GM18907 (cell line): ENCODE data around the gene VPS37C.
A peak's percentile ranks its signal among the peaks of the same experiment; 100 is the strongest.
"Not testable (repeated sequence)": the region's sequence is repeated elsewhere in the genome, so short reads cannot be mapped to it uniquely, and the experiment has no call there.

Experiments used
- ATAC-seq: cut with Tn5 transposase; IDR thresholded peaks from one replicate; pipeline ENCODE4 v1.9.1; 2021; ENCODE audit warnings: mild to moderate bottlenecking, moderate library complexity; ENCODE audit not compliant: unreplicated experiment

VPS37C gene

GRCh38 chr11:61161190-61162091 is at the start of gene VPS37C:
Gene VPS37C (minus strand): TSS chr11:61161426. CDS start chr11:61138829, 22,597 bp downstream.
- peak; percentile 81 for ATAC-seq

DNA sequence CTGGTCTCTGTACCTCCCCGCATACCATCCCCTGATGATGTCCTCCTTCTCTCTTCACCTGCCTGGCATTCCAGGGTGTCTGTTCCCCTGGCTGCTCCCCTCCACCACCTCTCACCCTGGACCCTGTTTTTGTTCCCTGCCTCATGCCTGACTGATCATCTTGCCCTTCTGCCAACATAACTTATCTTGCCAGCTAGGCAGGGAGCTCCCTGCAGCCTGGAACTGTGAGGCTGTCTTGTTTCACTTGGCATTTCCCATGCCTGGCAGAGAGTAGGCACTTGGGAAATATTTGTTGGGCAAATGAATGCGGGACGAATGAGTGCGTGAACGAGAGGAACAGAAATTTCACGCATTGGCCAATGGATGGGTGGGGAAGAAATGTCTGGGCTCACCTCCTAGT is 49.4 kb upstream of the VPS37C start:
- ATAC-seq, result not testable (repeated sequence)

- ATAC-seq, result not testable (repeated sequence)
Observed at GRCh38 chr11:61207636-61208310, 46.5 kb upstream of the VPS37C start.

- not testable (repeated sequence) for ATAC-seq
Observed at GRCh38 chr11:61204502-61205059, 43.4 kb upstream of the VPS37C start.

DNA sequence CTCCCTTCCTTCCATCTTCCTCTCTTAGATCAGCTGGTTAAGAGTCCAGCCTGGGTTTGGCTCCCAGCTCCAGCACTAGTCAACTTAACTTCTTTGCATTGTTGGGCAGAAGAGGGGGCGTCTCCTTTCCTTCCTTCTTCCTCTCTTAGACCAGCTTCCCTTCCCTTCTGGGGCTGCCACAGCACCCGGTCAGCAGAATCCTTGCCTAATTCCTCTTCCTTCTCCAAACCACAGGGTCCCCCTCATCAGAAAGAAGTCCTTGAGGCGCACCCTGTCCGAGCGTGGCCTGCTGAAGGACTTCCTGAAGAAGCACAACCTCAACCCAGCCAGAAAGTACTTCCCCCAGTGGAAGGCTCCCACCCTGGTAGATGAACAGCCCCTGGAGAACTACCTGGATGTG is 42.6 kb upstream of the VPS37C start:
- ATAC-seq, result not testable (repeated sequence)

DNA sequence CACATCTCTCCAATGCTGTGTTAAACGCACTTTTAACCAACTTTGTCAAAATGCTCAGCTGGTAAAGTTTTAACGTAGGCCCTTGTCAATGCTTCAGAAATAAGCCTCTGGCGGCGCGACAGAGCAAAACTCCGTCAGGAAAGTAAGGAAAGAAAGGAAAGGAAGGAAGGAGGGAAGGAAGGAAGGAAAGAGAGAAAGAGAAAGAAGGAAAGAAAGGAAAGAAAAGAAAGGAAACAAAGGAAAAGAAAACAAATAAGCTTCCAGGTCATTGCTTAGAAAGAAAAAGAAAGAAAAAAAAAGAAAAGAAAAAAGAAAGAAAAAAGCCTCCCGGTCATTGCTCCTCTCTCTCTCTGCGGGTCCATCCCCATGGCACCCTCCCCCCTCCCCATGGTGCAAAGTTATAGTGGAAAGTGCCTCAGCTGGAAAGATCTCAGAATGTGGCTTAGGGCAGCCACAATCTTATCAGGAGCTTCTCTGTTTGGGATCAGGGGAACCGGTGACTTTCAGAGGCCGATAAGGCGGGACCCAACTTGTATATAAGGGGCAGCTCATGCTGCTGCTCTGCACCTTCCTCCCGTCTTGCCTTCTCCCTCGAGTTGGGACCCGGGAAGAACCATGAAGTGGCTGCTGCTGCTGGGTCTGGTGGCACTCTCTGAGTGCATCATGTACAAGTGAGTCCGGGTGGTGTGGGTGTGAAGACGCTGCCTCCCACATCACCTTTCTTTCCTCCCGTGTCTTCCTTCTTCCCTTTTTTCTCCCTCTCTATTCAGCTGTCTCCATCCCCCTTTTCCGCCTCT is 41.9 kb upstream of the VPS37C start, which contains the start of gene PGA3:
PGA3 (plus strand) TSS at position 566 of the 797 bp plus-strand sequence; CDS start at position 616, 50 bp downstream.
- not testable (repeated sequence) for ATAC-seq

DNA sequence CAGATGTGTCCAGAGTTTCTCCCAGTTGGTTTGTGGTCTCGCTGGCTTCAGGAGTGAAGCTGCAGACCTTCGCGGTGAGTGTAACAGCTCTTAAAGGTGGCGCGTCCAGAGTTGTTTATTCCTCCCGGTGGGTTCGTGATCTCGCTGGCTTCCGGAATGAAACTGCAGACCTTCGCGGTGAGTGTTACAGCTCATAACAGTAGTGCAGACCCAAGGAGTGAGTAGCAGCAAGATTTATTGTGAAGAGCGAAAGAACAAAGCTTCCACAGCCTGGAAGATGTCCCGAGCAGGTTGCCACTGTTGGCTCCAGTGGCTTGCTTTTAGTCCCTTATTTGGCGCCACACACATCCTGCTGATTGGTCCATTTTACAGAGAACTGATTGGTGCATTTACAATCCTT is 40.2 kb upstream of the VPS37C start:
- ATAC-seq, result no peak

DNA sequence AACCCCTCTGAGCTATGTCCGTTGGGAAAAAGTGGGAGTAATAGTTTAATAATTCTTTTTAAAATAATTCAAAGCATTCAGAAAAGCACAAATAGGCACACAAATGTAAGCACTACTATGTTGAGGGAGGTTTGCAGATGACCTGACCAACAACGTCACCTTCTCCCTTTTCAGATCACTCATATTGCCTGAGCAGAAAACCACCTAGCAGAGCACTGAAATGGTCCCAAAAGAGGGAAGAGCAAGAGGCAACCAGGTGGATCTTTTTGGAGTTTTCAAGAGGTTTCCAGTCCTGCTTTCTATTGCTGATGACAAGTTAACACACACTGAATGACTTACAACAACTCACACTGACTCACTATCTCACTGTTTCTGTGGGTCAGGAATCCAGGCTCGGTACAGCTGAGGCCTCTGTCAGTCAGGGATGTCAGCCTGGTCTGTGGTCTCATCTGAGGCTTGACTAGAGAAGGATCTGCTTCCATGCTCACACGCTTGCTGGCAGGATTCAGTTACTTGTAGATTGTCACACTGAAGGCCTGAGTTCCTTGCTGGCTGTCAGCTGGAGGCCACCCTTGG is 37.8 kb upstream of the VPS37C start:
- ATAC-seq, result no peak

- ATAC-seq, result no peak
Observed at GRCh38 chr11:61198361-61198760, 37.1 kb upstream of the VPS37C start.

DNA sequence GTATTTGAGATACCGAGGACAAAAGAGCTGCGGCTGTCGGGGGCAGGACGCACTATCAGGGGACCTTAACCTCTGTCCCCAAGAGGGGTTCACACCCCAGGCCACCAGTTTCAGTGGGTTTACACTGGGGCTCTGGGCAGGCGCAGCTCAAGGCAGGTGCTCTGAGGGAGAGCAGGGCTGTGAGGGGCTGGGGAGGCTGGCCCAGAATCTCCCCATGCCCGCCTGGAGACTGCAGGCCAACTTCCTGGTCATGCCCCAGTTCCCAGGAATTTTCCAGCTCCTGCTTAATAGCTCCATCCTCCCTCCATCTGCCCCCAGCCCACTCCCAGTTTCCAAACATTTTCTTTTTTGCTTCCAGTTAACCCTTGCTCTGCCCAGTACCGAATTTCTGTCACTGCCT is 34.5 kb upstream of the VPS37C start:
- no peak for ATAC-seq

GRCh38 chr11:61194981-61195695 is 33.9 kb upstream of the VPS37C start:
- ATAC-seq, result no peak

DNA sequence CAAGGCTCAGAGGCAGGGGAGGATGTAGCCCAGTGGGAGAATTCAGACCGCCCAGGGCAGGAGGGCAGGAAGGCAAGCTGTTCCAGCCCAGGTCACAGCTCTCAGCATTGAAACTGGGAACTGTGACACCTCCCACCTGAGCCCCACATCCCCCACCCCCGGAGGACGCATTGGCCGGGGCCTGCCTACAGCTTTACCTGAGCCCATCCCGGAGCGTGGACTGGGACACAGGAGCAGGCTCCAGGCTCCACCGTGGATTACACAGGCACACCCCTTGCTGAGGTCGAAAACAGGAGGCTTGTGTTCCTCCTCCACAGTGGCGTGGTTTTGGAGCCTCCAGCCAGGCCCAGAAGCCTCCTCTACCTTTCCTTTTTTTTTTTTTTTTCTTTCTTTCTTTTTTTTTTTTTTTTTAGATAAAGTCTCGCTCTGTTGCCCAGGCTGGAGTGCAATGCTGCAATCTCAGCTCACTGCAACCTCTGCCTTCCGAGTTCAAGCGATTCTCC is 33.0 kb upstream of the VPS37C start:
- no peak for ATAC-seq

GRCh38 chr11:61193596-61193995 is 32.4 kb upstream of the VPS37C start:
- no peak for ATAC-seq

DNA sequence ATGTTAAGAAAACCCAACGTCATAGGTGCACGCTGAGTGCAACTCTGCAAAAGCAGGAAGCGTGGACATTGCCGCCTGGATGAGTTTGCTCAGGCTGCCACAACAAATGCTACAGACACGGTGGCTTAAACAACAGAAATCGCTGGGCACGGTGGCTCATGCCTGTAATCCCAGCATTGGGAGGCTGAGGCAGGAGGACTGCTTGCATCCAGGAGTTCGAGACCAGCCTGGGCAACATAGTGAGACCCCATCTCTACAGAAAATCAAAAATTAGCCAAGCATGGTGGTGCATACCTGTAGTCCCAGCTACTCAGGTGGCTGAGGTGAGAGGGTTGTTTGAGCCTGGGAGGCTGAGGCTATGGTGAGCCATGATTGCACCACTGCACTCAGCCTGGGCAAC is 28.7 kb upstream of the VPS37C start:
- no peak for ATAC-seq

- peak; percentile 55 for ATAC-seq
Observed at GRCh38 chr11:61187505-61188130, 26.4 kb upstream of the VPS37C start.

GRCh38 chr11:61186504-61186903 is 25.3 kb upstream of the VPS37C start:
- no peak for ATAC-seq

GRCh38 chr11:61183645-61184044 is 22.4 kb upstream of the VPS37C start:
- no peak for ATAC-seq

GRCh38 chr11:61181489-61181888 is 20.3 kb upstream of the VPS37C start:
- no peak for ATAC-seq

DNA sequence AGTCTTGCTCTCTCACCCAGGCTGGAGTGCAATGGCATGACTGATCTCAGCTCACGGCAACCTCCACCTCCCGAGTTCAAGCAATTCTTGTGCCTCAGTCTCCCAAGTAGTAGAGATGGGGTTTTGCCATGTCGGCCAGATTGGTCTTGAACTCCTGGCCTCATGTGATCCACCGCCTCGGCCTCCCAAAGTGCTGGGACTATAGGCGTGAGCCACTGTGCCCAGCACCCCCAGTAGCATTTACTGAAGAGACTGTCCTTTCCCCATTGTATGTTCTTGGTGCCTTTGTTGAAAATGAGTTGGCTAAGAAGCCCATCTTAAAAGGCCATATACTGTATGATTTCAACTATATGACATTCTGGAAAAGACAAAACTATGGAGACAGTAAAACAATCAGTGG is 19.0 kb upstream of the VPS37C start:
- ATAC-seq, result not testable (repeated sequence)
